Stimulated activated CD4-positive, alpha-beta T cell treated with anti-CD3 and anti-CD28 coated beads, Interleukin-12 subunit alpha, Interleukin-12 subunit beta, amount 100 ng/mL, for 24 hours (primary cell): ENCODE data around the gene SMPD3.

Experiments
- DNase-seq, 2 experiments: peaks; one replicate each; pipeline ENCODE4 v3.0.0-alpha.2; 2020; ENCODE audit warnings: low read depth in 2 of 2

The SMPD3 gene

DNA sequence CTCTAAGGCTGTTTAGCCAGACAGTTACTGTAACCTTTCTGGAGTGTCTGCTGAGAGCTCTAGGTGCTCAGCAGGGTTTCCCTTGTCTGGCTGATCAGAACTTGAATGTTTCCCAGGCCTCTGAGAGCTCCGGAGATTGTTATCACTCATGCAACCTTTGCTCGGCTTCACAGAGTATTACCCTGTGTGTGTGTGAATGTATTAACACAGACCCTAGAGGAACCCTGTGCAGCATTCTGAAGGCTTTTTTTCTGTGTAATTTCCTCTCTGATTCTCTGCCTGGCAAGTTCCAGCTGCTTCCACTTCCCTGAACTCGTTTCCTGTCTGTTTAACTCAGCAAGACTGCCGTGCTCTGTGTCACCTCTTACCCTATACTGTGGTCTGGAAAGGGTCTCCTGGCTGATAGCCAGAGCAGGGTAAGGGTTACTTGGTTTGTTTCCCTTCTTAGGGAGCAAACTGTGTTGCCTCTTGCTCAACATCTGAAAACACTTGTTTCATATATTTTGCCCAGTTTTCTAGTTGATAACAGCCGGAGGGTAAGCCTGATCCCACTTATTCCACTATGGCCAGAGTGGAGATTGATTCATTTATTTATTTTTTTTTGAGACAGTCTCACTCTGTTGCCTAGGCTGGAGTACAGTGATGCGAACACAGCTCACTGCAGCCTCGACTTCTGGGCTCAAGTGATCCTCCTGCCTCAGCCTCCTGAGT, 115.7 kb downstream of the SMPD3 start:
- no peak for DNase-seq

DNA sequence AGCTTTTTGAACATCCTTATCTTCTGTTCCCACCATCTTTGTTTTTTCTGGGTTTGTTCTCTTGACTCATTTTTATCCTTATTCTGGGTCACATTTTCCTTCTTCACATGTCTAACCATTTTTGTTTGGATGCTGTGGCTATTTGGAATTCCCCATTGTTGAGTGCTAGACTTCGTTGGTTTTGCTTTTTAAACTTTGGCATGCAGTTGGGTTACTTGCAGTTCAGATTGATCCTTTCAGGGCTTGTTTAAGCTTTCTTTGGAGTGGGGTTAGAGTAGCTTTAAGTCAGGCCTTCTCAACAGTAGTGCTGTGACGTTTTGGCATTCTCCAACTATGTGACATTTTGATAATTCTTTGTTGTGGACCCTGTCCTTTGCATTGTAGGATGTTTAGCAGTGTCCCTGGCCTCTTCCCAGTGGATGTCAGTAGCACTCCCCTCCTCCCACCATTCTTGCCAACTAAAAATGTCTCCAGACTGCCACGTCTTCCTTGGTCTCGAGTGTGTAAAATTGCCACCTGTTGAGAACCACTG, 116.4 kb downstream of the SMPD3 start:
- DNase-seq, result no peak

DNA sequence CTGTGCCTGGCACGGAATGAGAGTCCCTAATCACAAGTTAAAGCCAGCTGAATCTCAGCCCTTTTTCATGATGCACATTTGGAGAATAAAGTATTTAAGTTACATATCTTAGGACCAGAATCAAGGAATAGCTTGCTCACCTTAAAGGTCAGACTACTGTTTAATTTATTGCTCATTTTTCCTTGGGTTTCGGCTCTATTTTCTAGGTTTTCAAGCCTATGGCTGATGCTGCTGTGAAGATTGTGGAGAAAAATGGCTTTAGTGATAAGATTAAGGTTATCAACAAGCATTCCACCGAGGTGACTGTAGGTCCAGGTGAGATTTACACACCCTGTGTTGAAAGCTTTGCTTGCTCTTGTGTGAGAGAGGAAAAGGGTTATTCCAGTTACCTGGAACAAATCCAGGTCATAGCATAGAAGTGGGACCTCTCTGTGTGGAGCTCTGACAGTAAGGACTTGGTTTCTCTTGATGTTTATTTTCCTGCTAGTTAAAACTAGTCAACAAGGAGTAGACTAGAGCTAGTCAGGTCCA, 119.4 kb downstream of the SMPD3 start:
- DNase-seq, result no peak

DNA sequence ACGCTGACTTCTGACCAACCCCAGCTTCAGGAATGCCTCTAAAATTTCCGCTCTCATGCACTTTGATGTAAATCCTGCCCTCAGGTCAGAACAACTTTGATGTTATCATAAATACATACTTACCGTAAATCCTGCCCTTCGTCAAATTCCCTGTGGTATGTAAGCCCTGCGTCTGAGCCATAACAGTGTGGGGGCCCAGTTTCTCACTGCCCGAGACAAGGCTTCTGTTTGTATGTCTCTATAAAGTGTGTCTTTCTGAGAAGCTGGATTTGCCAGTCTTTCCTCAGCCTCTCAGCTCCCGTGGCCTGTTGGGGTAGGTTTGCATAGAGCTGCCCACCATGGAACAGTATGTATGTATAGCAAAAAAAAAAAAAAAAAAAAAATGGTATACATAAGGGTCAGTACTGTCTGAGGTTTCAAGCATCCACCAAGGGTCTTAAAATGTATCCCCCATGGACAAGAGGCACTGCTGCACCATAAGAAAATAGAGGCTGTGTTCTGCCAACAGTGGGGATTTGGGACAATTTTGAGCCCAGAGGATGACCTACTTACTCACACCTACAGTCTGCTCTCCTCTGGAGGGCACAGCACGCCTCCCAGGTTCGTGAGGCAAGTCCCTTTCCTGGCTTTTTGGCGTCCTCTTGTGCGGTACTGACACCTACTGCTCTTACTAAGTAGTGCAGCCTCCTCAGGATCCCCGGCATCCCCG, 120.0 kb downstream of the SMPD3 start:
- DNase-seq, result peak; percentile 53 to 71

DNA sequence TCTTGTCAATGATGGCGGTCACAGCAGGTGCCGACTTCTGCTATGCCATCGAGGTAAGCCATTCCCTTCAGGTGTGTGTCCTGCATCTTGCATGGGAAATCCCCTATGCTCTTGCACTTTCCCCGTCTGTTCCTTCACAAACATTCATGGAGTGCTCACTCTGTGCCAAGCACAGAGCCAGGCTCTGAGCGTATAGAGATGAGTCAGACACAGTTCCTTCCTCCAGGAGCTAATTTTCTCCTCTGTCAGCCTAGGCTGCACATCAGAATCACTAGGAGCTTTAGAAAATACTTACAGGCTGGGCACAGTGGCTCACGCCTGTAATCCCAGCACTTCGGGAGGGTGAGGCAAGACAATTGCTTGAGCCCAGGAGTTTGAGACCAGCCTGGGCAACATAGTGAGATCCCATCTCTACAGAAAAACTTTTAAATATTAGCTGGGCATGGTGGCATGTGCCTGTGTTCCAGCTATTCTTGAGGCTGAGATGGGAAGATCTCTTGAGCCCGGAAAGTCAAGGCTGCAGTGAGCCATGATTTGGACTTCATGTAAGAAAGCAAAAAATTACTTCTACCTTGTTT, 123.4 kb downstream of the SMPD3 start:
- DNase-seq, result no peak

DNA sequence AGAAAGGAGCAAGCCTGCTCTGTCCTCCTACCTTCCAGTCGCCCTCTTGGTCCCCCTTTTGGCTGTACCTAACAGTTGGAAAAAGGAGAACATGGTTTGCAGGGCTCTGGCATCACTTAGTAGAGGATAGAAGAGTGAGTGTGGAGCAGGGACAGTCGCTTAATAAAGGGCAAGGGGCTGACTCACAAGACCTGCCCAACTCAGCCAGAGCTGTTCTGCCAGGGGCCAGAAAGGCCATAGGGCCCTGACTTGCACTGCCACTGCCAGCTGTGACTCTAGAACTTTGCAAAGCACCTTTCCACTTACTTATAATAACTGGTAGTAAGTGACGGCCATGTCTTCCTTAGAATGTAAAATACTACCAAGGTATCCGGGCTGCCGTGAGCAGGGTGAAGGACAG, 124.0 kb downstream of the SMPD3 start:
- no peak for DNase-seq

DNA sequence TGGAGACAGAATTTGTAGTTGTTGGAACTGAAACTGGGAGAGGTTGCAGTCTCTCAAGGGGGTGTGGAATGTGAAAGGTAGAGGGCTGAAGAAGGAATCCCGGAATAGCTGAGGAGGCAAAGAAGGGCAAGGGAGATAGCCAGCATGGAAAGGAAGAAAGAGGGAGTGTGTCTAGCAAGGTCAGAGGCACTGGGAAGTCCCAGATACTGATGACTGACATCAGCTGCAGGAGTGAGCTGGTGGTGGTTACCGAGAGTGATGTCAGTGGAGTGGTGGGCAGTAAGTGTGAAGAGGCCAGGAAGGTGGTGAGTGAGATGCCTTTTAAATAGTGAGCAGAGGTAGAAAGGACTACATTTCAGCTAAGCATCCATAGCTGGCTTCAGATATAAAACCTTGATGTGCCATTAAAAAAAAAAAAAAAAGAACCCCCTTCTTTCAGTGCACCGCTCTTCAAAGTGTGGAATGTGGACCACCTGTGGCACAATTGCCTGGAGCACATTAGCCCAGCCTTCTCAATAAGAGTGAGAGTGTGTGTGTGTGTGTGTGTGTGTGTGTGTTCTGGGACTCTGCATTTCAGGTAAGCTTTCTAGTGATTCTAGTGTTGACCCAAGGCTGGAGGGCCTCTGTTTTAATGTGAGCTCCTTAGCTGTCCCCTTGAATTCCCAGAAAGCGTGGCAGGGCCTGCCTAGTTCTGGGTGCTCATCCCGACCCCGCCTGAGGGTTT, 129.0 kb downstream of the SMPD3 start:
- peak in 1 of 2 experiments; percentile 32 for DNase-seq

DNA sequence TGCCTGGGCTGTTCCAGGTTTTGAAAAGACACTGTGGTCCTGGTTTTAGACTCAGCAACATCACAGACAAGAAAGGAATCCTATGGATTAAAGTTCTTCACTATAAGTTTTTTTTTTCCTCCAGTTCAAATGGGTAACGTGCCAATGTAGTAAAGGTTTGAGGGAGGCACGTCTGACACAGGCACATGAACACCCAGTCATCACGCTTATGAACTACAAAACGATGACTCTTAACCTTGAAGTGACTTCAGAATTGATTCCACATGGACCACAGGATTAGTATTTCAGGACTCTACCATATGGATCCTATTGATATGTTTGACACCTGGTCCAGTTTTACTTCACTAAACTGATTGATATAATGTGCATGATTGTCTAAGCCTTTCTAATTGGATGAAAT, 135.2 kb downstream of the SMPD3 start:
- no peak for DNase-seq

DNA sequence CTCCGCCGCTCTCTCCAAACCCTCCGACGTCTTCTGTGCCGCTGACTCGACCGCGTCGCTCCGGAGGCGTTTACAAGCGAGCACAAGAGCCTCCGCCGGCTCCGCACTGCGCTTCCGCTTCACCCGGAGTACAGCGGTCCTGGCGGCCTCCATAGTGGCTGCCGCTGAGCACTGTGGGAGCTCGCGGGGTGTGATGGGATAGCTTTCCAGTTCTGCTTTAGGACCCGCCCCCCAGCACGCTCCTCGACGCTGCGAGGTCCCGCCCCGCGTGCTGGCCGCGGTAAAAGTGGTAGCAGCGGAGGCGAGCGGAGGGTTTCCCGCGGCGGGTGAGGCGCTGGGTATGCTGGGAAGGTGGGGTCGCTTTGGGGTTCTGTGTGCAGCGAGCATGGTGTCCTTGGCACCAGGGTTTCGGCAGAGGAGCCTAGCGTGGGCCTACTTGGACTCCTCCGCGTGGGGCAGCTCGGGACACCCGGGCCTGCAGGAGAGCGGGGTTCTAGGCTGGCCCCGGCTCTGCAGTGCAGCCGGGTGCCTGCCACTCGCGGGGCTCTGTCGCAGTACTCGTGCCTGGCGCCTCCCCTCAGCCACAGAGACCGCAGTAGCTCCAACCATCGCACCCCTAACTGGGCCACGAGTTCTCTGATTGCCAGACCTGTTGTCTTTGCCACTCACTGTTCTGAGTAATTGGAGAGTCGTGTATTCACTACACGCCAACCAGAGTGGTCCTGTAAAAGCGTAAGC, 137.4 kb downstream of the SMPD3 start, which contains the start of the genes PRMT7 and SLC7A6OS:
TSS of gene PRMT7 (plus strand) at position 246 of the 738 bp plus-strand sequence. CDS start 4,961 bp downstream, outside the sequence.
TSS of gene SLC7A6OS (minus strand) at position 173 of the 738 bp plus-strand sequence. CDS start at position 153, 20 bp downstream.
- peak; percentile 85 to 90 for DNase-seq

DNA sequence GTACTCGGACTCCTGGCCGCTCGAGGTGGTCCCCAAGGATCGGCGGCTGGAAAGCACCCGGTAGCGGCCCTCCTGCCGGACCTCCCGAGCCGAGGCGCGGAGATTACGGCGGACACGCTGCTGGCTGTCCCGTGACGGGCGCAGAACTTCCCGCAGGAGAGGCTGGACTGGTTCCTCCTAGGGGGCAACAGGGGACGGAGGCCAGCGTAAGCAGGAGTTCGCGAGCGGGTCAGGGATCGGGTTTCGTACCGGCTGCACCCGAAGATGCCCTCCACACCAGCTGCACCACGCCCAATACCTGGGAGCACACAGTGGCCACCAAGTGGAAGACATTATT, 137.9 kb downstream of the SMPD3 start:
- DNase-seq, result no peak

DNA sequence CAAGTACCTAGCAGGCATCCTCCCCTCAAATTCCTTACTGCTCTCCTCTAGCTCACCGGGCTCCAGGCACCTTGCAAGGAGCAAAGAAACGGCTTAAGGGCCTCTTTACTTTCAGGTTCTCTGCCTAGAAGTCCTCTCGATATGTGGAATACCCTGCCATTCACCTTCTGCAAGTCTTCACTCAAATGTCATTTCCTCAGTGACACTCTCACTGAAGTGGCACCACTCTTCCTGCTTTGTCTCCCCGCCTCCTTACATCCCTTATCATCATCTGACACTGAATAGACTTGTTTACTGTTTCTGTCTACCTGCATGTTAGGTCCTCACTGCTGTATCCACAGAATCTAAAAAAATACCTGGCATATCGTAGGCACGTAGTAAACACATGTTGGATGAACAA, 138.5 kb downstream of the SMPD3 start:
- no peak for DNase-seq
